Osteocyte (in vitro differentiated cells): ENCODE measurements around the gene GPC1. TPM values are rescaled to one million over a fixed set of nuclear protein-coding genes. Genes with fewer than 3 reads are reported as not detected.

Experiments used
- DNase-seq: peaks from one replicate; pipeline ENCODE4 v3.0.0; 2021; ENCODE audit warnings: mixed read lengths; ENCODE audit not compliant: unreplicated experiment; ENCODE audit errors: extremely low spot score
- H3K27ac Mint-ChIP-seq: one replicate; pipeline ENCODE4 v1.8.0; 2021; ENCODE audit warnings: mild to moderate bottlenecking, mixed read lengths; ENCODE audit not compliant: unreplicated experiment
- H3K27me3 Mint-ChIP-seq: one replicate; pipeline ENCODE4 v1.8.0; 2021; ENCODE audit warnings: mixed read lengths; ENCODE audit not compliant: unreplicated experiment
- H3K36me3 Mint-ChIP-seq: one replicate; pipeline ENCODE4 v1.8.0; 2021; ENCODE audit warnings: mixed read lengths; ENCODE audit not compliant: unreplicated experiment
- H3K4me1 Mint-ChIP-seq: one replicate; pipeline ENCODE4 v1.8.0; 2021; ENCODE audit warnings: mixed read lengths; ENCODE audit not compliant: unreplicated experiment
- H3K4me3 Mint-ChIP-seq: one replicate; pipeline ENCODE4 v1.8.0; 2021; ENCODE audit warnings: mild to moderate bottlenecking, moderate library complexity, mixed read lengths; ENCODE audit not compliant: unreplicated experiment
- H3K9me3 Mint-ChIP-seq: one replicate; pipeline ENCODE4 v1.8.0; 2021; ENCODE audit warnings: mixed read lengths; ENCODE audit not compliant: unreplicated experiment
- total RNA-seq: library from RNA; stranded (reverse); gene quantifications from 2 replicates; pipeline ENCODE4 v1.2.1, GENCODE V29; 2021
- TF ChIP-seq, protein P1 (sequence below): fragments of 200-600 bp; sonication (generic); IDR thresholded peaks from 2 replicates; pipeline ENCODE4 v1.5.0; 2021; ENCODE audit warnings: antibody characterized with exemption, mild to moderate bottlenecking, moderate library complexity

The GPC1 gene
- total RNA-seq, 1 donor from 2014 or later: 148 TPM

DNA sequence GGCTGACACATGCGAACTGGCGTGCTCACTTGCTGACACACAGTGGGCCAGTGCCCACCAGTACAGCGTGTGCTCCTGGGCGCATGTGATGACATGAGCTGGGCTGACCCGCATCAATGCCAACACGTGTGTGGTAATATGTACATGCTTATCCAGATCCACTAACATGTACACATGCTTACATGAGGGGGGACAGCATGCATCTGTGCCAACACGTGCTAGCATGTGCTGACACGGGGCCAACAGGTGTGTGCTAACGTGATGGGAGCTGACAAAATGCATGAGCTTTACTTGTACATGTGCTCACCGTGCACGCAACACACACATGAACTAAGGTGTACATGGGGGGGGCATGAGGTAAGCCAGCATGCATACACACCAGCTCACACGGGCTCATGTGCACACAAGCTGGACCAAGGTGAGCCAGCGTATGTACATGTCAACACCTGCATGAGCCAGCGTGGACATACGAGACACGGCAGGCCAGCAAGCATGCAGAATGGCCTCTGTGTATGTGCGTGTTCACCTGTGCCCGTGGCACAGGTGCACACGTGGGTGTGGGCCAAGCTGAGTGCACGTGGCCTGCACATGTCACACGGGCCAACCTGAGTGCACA, 28.5 kb downstream of the GPC1 start:
- H3K27ac Mint-ChIP-seq: no peak overlapping the region

DNA sequence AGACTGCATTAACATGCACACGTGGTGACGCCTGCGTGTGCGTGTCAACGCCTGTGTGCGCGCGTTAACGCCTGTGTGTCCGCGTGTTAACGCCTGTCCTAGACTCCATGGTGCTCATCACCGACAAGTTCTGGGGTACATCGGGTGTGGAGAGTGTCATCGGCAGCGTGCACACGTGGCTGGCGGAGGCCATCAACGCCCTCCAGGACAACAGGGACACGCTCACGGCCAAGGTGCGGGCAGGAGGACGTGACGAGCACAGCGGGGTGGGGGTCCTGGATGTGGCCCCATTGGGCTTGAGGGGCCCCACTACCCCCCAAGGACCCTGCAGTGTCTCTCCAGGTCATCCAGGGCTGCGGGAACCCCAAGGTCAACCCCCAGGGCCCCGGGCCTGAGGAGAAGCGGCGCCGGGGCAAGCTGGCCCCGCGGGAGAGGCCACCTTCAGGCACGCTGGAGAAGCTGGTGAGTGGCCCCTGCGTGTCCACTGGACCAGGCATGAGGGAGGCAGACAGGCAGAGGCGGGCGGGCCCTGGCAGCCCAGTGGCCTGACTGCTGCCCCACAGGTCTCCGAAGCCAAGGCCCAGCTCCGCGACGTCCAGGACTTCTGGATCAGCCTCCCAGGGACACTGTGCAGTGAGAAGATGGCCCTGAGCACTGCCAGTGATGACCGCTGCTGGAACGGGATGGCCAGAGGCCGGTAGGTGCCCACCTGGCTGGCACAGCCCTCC, 29.2 kb downstream of the GPC1 start:
- Mint-ChIP-seq H3K36me3 (no peaks in the 10 kb centered on the region), H3K9me3 (no peaks in the 10 kb centered on the region), H3K4me1 (no peaks in the 10 kb centered on the region), H3K4me3 (no peak overlapping the region), H3K27me3 (no peaks in the 10 kb centered on the region), H3K27ac (no peak overlapping the region)
- TF ChIP-seq, protein P1, sequence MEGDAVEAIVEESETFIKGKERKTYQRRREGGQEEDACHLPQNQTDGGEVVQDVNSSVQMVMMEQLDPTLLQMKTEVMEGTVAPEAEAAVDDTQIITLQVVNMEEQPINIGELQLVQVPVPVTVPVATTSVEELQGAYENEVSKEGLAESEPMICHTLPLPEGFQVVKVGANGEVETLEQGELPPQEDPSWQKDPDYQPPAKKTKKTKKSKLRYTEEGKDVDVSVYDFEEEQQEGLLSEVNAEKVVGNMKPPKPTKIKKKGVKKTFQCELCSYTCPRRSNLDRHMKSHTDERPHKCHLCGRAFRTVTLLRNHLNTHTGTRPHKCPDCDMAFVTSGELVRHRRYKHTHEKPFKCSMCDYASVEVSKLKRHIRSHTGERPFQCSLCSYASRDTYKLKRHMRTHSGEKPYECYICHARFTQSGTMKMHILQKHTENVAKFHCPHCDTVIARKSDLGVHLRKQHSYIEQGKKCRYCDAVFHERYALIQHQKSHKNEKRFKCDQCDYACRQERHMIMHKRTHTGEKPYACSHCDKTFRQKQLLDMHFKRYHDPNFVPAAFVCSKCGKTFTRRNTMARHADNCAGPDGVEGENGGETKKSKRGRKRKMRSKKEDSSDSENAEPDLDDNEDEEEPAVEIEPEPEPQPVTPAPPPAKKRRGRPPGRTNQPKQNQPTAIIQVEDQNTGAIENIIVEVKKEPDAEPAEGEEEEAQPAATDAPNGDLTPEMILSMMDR: no peak
- peak; percentile 80 for DNase-seq

More for the DNA sequence above, 28.5 kb downstream of the GPC1 start:
- Mint-ChIP-seq H3K4me1 (no peaks in the 10 kb centered on the region), H3K27me3 (no peaks in the 10 kb centered on the region), H3K36me3 (no peaks in the 10 kb centered on the region), H3K4me3 (no peak overlapping the region), H3K9me3 (no peaks in the 10 kb centered on the region)
- no peak for DNase-seq
- TF ChIP-seq, protein P1: no peak

DNA sequence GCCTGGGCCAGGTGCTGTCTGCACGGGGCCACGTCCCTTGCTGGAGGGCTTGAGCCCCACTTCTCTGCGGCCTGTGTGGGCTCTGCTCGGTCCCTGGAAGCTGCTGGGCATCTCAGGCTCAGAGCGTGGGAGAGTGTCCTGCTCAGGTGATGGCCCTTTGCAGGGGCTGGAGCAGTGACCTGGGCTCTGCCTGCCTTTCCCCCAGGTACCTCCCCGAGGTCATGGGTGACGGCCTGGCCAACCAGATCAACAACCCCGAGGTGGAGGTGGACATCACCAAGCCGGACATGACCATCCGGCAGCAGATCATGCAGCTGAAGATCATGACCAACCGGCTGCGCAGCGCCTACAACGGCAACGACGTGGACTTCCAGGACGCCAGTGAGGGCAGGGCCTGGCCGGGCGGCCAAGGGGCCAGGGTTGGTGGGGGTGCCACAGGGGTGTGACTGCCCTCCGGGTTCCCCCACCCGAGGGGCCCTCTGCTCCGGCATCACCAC, 29.9 kb downstream of the GPC1 start:
- Mint-ChIP-seq H3K4me1 (no peaks in the 10 kb centered on the region), H3K27me3 (no peaks in the 10 kb centered on the region), H3K27ac (no peak overlapping the region), H3K36me3 (no peaks in the 10 kb centered on the region), H3K9me3 (no peaks in the 10 kb centered on the region), H3K4me3 (no peak overlapping the region)
- TF ChIP-seq, protein P1: no peak
- peak; percentile 84 for DNase-seq

DNA sequence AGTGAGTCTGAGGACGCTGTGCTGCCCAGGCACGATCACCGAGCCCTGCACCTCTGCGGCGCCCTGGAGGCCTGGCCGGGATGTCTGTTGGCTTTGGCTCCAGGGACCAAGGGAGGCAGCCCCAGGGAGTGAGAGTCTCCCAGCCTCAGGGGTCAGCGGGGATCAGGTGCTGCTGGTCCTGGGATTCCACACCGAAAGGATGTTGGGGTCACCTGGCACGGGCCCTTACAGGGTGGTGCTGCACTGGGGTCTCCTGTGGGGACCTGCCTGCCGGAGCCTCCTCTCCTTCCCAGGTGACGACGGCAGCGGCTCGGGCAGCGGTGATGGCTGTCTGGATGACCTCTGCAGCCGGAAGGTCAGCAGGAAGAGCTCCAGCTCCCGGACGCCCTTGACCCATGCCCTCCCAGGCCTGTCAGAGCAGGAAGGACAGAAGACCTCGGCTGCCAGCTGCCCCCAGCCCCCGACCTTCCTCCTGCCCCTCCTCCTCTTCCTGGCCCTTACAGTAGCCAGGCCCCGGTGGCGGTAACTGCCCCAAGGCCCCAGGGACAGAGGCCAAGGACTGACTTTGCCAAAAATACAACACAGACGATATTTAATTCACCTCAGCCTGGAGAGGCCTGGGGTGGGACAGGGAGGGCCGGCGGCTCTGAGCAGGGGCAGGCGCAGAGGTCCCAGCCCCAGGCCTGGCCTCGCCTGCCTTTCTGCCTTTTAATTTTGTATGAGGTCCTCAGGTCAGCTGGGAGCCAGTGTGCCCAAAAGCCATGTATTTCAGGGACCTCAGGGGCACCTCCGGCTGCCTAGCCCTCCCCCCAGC, 30.5 kb downstream of the GPC1 start:
- TF ChIP-seq, protein P1: no peak
- H3K36me3 Mint-ChIP-seq: no peaks in the 10 kb centered on the region
- no peaks in the 10 kb centered on the region for H3K27me3 Mint-ChIP-seq
- H3K4me3 Mint-ChIP-seq: no peak overlapping the region
- H3K4me1 Mint-ChIP-seq: no peaks in the 10 kb centered on the region
- H3K9me3 Mint-ChIP-seq: no peaks in the 10 kb centered on the region
- no peak overlapping the region for H3K27ac Mint-ChIP-seq
- no peak for DNase-seq
